GM12891 (cell line): ENCODE data around the gene SDK1.

ENCODE experiments used
- POLR2A ChIP-seq: IDR thresholded peaks from 2 replicates; pipeline ENCODE4 v1.6.1; 2011; ENCODE audit warnings: low read depth, low read length, control low read depth
- POLR2AphosphoS5 ChIP-seq: IDR thresholded peaks from 2 replicates; pipeline ENCODE4 v1.6.1; 2011; ENCODE audit warnings: low read depth, low read length, control low read depth
- POU2F2 ChIP-seq: IDR thresholded peaks from 2 replicates; pipeline ENCODE4 v1.6.1; 2011; ENCODE audit warnings: low read depth, mild to moderate bottlenecking, control low read depth, low read length, moderate library complexity
- TAF1 ChIP-seq: IDR thresholded peaks from 2 replicates; pipeline ENCODE4 v1.6.1; 2011; ENCODE audit warnings: low read depth, low read length, control low read depth

- TF ChIP-seq POLR2AphosphoS5 (no peak), POLR2A (no peak), TAF1 (no peak), POU2F2 (no peak)
These were observed 654.0 kb downstream of the SDK1 start for GRCh38 chr7:3955026-3955425.
